ENCODE results near the gene GDI1. TPM values are rescaled to one million over a fixed set of nuclear protein-coding genes. Genes with fewer than 3 reads are reported as not detected.

Gene GDI1
- total and polyA plus RNA-seq, 2 experiments from 2014 or later, result 48.5 to 95.9 TPM

DNA sequence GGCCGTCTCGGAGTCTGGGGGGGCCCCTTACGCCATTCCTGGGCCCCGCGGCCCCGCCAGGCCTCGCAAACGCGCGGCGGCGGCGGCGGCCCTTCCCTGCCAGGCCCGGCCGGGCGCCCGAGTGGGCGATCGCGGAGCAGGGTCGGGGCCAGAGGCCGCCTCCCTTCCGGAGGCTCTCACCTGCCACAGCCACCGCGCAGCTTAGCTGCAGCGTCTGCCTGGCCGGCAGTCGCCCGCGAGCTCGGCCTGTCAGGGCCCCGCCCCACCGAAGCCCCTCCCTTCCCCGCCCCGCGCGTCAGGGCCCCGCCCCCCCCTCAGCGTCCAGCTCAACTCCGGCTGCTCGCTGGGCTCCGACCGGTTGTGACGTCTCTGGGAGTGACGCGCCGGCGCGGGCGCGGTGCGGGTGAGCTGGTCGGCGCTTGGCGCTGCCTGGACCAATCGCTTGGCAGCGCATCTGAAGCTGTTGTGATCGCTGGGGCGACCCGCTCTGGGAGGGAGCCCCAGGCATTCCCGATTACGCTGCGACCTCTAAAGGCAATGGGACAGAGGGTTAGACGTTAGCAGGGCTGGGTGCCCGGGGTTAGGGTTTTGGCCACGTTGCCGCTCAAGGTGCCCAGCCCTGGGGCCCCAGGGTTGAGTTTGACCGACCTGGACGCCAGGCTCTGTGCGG, 53.6 kb downstream of the GDI1 start, which contains the start of gene SLC10A3:
TSS of gene SLC10A3 (minus strand) at position 216 of the 670 bp plus-strand sequence. CDS start 1,689 bp downstream, outside the sequence.
- Histone ChIP-seq H3K27ac (ENCODE audit: low read depth) (peak within 1 kb of the TSS; percentile 90; the same call in 1 of the 2 replicates), H3K79me2 (replicated peaks; ENCODE audit: insufficient read depth) (no peaks in the 10 kb centered on the region), H3K4me1 (ENCODE audit: insufficient read depth) (no peaks in the 10 kb centered on the region), H3K9me2 (ENCODE audit: insufficient read depth) (no peaks in the 10 kb centered on the region), H3K4me2 (peak within 1 kb of the TSS; percentile 79), H4K20me1 (replicated peaks; ENCODE audit: insufficient read depth) (no peaks in the 10 kb centered on the region), H3K36me3 (ENCODE audit: insufficient read depth) (no peaks in the 10 kb centered on the region), H2AFZ (no peak within 1 kb of the TSS; the same call in 1 of the 2 replicates), H3K4me3 (peak within 1 kb of the TSS; percentile 59), H3F3A (replicated peaks; ENCODE audit: low read depth) (no peaks in the 10 kb centered on the region), H3K27me3 (ENCODE audit: insufficient read depth) (no peaks in the 10 kb centered on the region)
- Mint-ChIP-seq H3K4me3 (peak within 1 kb of the TSS; percentile 79), H3K4me1 (peaks cover 3% of the 10 kb centered on the region; the same call in 2 of the 3 replicates), H3K9me3 (no peaks in the 10 kb centered on the region), H3K27me3 (ENCODE audit: insufficient read depth, low read depth, poor library complexity) (peaks cover 16% of the 10 kb centered on the region), H3K27ac (peak within 1 kb of the TSS; percentile 97), H3K36me3 (ENCODE audit: low read depth) (no peaks in the 10 kb centered on the region; the same call in 2 of the 3 replicates)
- peak; percentile 89 for ATAC-seq
- TF ChIP-seq EZH2phosphoT487 (IDR thresholded peaks at IDR 0.05; ENCODE audit: unreplicated experiment), result no peak
- TF ChIP-seq, protein P1, sequence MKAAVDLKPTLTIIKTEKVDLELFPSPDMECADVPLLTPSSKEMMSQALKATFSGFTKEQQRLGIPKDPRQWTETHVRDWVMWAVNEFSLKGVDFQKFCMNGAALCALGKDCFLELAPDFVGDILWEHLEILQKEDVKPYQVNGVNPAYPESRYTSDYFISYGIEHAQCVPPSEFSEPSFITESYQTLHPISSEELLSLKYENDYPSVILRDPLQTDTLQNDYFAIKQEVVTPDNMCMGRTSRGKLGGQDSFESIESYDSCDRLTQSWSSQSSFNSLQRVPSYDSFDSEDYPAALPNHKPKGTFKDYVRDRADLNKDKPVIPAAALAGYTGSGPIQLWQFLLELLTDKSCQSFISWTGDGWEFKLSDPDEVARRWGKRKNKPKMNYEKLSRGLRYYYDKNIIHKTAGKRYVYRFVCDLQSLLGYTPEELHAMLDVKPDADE (IDR thresholded peaks at IDR 0.05), result no peak
- peak; percentile 57 for TF ChIP-seq POLR2AphosphoS5 (IDR thresholded peaks at IDR 0.05; ENCODE audit: low read depth)
- TF ChIP-seq, protein P2, sequence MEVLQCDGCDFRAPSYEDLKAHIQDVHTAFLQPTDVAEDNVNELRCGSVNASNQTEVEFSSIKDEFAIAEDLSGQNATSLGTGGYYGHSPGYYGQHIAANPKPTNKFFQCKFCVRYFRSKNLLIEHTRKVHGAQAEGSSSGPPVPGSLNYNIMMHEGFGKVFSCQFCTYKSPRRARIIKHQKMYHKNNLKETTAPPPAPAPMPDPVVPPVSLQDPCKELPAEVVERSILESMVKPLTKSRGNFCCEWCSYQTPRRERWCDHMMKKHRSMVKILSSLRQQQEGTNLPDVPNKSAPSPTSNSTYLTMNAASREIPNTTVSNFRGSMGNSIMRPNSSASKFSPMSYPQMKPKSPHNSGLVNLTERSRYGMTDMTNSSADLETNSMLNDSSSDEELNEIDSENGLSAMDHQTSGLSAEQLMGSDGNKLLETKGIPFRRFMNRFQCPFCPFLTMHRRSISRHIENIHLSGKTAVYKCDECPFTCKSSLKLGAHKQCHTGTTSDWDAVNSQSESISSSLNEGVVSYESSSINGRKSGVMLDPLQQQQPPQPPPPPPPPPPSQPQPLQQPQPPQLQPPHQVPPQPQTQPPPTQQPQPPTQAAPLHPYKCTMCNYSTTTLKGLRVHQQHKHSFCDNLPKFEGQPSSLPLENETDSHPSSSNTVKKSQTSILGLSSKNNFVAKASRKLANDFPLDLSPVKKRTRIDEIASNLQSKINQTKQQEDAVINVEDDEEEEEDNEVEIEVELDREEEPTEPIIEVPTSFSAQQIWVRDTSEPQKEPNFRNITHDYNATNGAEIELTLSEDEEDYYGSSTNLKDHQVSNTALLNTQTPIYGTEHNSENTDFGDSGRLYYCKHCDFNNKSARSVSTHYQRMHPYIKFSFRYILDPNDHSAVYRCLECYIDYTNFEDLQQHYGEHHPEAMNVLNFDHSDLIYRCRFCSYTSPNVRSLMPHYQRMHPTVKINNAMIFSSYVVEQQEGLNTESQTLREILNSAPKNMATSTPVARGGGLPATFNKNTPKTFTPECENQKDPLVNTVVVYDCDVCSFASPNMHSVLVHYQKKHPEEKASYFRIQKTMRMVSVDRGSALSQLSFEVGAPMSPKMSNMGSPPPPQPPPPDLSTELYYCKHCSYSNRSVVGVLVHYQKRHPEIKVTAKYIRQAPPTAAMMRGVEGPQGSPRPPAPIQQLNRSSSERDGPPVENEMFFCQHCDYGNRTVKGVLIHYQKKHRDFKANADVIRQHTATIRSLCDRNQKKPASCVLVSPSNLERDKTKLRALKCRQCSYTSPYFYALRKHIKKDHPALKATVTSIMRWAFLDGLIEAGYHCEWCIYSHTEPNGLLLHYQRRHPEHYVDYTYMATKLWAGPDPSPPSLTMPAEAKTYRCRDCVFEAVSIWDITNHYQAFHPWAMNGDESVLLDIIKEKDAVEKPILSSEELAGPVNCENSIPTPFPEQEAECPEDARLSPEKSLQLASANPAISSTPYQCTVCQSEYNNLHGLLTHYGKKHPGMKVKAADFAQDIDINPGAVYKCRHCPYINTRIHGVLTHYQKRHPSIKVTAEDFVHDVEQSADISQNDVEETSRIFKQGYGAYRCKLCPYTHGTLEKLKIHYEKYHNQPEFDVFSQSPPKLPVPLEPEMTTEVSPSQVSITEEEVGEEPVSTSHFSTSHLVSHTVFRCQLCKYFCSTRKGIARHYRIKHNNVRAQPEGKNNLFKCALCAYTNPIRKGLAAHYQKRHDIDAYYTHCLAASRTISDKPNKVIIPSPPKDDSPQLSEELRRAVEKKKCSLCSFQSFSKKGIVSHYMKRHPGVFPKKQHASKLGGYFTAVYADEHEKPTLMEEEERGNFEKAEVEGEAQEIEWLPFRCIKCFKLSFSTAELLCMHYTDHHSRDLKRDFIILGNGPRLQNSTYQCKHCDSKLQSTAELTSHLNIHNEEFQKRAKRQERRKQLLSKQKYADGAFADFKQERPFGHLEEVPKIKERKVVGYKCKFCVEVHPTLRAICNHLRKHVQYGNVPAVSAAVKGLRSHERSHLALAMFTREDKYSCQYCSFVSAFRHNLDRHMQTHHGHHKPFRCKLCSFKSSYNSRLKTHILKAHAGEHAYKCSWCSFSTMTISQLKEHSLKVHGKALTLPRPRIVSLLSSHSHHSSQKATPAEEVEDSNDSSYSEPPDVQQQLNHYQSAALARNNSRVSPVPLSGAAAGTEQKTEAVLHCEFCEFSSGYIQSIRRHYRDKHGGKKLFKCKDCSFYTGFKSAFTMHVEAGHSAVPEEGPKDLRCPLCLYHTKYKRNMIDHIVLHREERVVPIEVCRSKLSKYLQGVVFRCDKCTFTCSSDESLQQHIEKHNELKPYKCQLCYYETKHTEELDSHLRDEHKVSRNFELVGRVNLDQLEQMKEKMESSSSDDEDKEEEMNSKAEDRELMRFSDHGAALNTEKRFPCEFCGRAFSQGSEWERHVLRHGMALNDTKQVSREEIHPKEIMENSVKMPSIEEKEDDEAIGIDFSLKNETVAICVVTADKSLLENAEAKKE (CRISPR knock-in tag; IDR thresholded peaks at IDR 0.05), result no peak
- TF ChIP-seq STAT1 (IDR thresholded peaks at IDR 0.05; ENCODE audit: unreplicated experiment), result no peak
- peak; percentile 82 for TF ChIP-seq CREB1 (CRISPR knock-in tag; IDR thresholded peaks at IDR 0.05; ENCODE audit: low read depth)
- TF ChIP-seq JUNB (IDR thresholded peaks at IDR 0.05; ENCODE audit: unreplicated experiment), result no peak
- TF ChIP-seq, protein P3, sequence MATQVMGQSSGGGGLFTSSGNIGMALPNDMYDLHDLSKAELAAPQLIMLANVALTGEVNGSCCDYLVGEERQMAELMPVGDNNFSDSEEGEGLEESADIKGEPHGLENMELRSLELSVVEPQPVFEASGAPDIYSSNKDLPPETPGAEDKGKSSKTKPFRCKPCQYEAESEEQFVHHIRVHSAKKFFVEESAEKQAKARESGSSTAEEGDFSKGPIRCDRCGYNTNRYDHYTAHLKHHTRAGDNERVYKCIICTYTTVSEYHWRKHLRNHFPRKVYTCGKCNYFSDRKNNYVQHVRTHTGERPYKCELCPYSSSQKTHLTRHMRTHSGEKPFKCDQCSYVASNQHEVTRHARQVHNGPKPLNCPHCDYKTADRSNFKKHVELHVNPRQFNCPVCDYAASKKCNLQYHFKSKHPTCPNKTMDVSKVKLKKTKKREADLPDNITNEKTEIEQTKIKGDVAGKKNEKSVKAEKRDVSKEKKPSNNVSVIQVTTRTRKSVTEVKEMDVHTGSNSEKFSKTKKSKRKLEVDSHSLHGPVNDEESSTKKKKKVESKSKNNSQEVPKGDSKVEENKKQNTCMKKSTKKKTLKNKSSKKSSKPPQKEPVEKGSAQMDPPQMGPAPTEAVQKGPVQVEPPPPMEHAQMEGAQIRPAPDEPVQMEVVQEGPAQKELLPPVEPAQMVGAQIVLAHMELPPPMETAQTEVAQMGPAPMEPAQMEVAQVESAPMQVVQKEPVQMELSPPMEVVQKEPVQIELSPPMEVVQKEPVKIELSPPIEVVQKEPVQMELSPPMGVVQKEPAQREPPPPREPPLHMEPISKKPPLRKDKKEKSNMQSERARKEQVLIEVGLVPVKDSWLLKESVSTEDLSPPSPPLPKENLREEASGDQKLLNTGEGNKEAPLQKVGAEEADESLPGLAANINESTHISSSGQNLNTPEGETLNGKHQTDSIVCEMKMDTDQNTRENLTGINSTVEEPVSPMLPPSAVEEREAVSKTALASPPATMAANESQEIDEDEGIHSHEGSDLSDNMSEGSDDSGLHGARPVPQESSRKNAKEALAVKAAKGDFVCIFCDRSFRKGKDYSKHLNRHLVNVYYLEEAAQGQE (IDR thresholded peaks at IDR 0.05; ENCODE audit: unreplicated experiment), result no peak
- TF ChIP-seq ZNF331 (CRISPR knock-in tag; IDR thresholded peaks at IDR 0.05; ENCODE audit: low read depth), result no peak
- no peak for TF ChIP-seq ZNF114 (CRISPR knock-in tag; IDR thresholded peaks at IDR 0.05)
- no peak for TF ChIP-seq EZH2 (IDR thresholded peaks at IDR 0.05; ENCODE audit: low read depth, unreplicated experiment)
- TF ChIP-seq, protein P4, sequence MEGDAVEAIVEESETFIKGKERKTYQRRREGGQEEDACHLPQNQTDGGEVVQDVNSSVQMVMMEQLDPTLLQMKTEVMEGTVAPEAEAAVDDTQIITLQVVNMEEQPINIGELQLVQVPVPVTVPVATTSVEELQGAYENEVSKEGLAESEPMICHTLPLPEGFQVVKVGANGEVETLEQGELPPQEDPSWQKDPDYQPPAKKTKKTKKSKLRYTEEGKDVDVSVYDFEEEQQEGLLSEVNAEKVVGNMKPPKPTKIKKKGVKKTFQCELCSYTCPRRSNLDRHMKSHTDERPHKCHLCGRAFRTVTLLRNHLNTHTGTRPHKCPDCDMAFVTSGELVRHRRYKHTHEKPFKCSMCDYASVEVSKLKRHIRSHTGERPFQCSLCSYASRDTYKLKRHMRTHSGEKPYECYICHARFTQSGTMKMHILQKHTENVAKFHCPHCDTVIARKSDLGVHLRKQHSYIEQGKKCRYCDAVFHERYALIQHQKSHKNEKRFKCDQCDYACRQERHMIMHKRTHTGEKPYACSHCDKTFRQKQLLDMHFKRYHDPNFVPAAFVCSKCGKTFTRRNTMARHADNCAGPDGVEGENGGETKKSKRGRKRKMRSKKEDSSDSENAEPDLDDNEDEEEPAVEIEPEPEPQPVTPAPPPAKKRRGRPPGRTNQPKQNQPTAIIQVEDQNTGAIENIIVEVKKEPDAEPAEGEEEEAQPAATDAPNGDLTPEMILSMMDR (conservative IDR thresholded peaks at IDR 0.05; ENCODE audit: low read depth in 2 of 2), result peak in 1 of 2 experiments; percentile 45; a peak in 2 of 4 replicates
- TF ChIP-seq NANOG (IDR thresholded peaks at IDR 0.05; ENCODE audit: borderline replicate concordance), result no peak
- DNase-seq (ENCODE audit: low spot score), result peak; percentile 89
